T follicular helper cell (primary cell): ENCODE data around the gene ROBO1.
"Not testable (repeated sequence)": the region's sequence is repeated elsewhere in the genome, so short reads cannot be mapped to it uniquely, and the experiment has no call there.

Experiments
- DNase-seq: peaks from one replicate; pipeline ENCODE4 v3.0.0-alpha.2; 2020; ENCODE audit warnings: low read depth

Gene ROBO1

GRCh38 chr3:78698431-78698830 lies 1069.4 kb downstream of the ROBO1 start:
- DNase-seq = no peak

- no peak for DNase-seq
Measured at GRCh38 chr3:78697426-78697825, 1070.4 kb downstream of the ROBO1 start.

- DNase-seq = no peak
Measured at GRCh38 chr3:78690766-78691165, 1077.0 kb downstream of the ROBO1 start.

- DNase-seq = no peak
Measured at GRCh38 chr3:78689378-78689777, 1078.4 kb downstream of the ROBO1 start.

GRCh38 chr3:78687520-78687919 lies 1080.3 kb downstream of the ROBO1 start:
- no peak for DNase-seq

GRCh38 chr3:78683284-78683683 lies 1084.5 kb downstream of the ROBO1 start:
- DNase-seq = no peak

- DNase-seq = not testable (repeated sequence)
Measured at GRCh38 chr3:78675119-78675805, 1092.5 kb downstream of the ROBO1 start.

- no peak for DNase-seq
Measured at GRCh38 chr3:78670746-78671145, 1097.1 kb downstream of the ROBO1 start.

GRCh38 chr3:78670094-78670493 lies 1097.7 kb downstream of the ROBO1 start:
- DNase-seq = no peak

GRCh38 chr3:78668302-78668701 lies 1099.5 kb downstream of the ROBO1 start:
- DNase-seq = no peak

GRCh38 chr3:78666470-78666800 lies 1101.4 kb downstream of the ROBO1 start:
- DNase-seq = no peak

GRCh38 chr3:78665776-78666469 lies 1101.9 kb downstream of the ROBO1 start:
- DNase-seq = no peak

GRCh38 chr3:78665101-78665500 lies 1102.7 kb downstream of the ROBO1 start:
- DNase-seq = no peak

GRCh38 chr3:78660957-78661356 lies 1106.8 kb downstream of the ROBO1 start:
- no peak for DNase-seq

GRCh38 chr3:78659386-78659987 lies 1108.3 kb downstream of the ROBO1 start:
- DNase-seq = no peak

GRCh38 chr3:78647726-78648125 lies 1120.1 kb downstream of the ROBO1 start:
- no peak for DNase-seq

GRCh38 chr3:78645628-78646310 lies 1122.0 kb downstream of the ROBO1 start:
- no peak for DNase-seq

- DNase-seq = no peak
Measured at GRCh38 chr3:78644847-78645246, 1123.0 kb downstream of the ROBO1 start.

- DNase-seq = no peak
Measured at GRCh38 chr3:78642226-78643035, 1125.4 kb downstream of the ROBO1 start.

GRCh38 chr3:78641703-78642102 lies 1126.1 kb downstream of the ROBO1 start:
- DNase-seq = no peak

- no peak for DNase-seq
Measured at GRCh38 chr3:78634316-78634715, 1133.5 kb downstream of the ROBO1 start.

- DNase-seq = no peak
Measured at GRCh38 chr3:78633626-78634025, 1134.2 kb downstream of the ROBO1 start.
